HG03108 (cell line): ENCODE measurements around the gene ITPRID2.
"Not testable (repeated sequence)": the region's sequence is repeated elsewhere in the genome, so short reads cannot be mapped to it uniquely, and the experiment has no call there.

Source experiments
- ATAC-seq: cut with Tn5 transposase; IDR thresholded peaks from one replicate; pipeline ENCODE4 v1.9.1; 2021; ENCODE audit warnings: moderate library complexity; ENCODE audit not compliant: unreplicated experiment

ITPRID2 gene

GRCh38 chr2:181958726-181959125, 67.2 kb downstream of the ITPRID2 start:
- no peak for ATAC-seq

DNA sequence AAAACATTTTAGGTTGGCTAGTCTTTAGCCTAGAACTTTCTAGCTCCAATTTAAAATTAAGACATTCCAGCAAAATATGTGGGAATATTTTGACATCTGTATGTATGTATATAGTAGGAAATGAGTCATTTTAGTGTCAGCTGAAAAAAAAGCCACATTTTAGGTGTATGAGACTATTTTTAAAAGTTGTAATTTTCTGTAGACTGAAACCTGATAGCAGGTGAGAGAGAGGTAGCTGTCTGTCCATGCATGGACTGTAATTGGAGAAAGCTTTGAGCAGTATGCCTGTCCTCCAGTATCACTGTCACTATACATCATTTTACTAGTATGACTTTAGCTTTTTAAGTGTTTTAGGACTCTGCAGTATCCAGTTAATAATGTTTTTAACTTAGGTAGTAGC, 68.0 kb downstream of the ITPRID2 start:
- ATAC-seq, result no peak

- not testable (repeated sequence) for ATAC-seq
These were observed 69.6 kb downstream of the ITPRID2 start for GRCh38 chr2:181961167-181961566.

GRCh38 chr2:181962142-181962541, 70.6 kb downstream of the ITPRID2 start:
- ATAC-seq, result no peak

GRCh38 chr2:181970160-181970794, 78.7 kb downstream of the ITPRID2 start:
- no peak for ATAC-seq

DNA sequence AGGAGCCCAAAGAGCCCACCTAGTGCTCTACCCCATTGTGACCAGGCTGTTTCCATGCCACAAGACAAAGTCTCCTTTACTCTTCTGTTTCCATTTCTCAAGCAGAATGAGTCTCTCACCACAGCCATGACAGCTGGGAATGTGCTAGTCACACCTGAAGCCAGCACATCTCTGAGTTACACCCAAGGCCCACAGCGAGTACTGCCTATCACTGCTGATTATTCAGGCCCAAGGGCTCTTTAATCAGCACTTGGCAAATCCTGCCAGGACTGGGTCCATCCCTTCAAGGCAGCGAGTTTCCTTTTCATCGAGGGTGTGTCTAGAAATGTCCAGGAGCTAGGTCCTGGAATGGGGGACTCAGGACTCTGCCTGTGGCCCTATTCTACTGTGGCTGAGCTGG, 79.5 kb downstream of the ITPRID2 start:
- no peak for ATAC-seq

DNA sequence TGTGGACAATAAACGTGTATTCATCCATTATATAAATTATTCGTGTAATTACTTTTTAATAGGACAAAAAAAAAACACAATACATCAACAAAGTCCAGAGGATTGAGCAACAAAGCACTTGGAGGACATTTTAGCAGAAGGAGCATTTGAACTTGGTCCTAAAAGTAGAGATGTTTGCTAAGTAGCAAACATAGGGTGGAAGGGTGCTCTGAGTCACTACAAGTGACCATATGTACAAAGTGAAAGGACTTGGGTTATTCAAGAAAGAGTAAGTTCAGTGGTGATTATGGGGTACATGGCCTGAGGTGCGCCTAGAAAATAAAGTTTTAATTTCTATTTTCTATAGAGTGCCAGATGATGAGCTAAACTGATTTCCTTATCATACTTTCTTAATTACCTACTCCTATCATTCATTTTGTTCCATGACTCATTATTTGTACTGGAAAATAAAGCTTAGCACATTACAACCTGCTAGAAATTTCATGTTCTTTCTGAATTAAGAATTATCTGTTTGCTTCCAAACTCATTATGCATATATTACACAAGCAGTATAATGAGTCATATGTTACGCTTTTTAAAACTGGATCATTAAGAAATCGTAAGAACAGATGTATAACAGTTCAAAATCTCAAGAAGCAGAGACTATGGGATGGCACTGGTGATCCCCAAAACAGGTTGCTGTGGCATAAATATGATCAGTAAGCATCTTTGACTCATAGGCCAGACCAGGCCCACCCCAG, 81.1 kb downstream of the ITPRID2 start:
- no peak for ATAC-seq

DNA sequence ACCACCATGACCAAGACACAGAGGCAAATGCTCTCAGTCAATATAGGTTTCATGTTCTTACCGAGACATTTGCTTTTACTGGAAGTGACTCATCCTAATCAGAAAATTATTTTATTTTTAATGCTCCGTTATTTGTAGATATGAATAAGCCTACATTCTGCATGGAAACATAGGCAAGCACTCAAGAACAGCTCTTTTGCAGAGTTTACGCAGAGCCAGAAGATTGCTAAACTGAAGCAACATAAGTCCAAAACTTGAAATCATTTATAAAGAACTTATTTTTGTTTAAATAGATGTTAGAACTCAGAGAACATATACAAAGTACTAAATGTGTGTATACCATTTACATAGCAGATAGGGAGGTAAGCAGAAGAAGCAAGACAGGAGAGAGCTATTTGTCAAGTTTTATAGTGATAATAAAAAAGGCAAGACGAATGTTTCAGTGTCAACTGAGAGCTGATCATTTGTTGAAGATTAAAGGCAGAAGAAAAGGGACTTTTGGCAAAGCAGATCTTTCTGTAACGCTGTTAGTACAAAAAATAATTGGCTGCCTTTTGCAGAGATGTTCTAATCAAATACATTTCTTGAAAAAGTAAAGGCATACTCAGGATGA, 81.7 kb downstream of the ITPRID2 start:
- no peak for ATAC-seq

DNA sequence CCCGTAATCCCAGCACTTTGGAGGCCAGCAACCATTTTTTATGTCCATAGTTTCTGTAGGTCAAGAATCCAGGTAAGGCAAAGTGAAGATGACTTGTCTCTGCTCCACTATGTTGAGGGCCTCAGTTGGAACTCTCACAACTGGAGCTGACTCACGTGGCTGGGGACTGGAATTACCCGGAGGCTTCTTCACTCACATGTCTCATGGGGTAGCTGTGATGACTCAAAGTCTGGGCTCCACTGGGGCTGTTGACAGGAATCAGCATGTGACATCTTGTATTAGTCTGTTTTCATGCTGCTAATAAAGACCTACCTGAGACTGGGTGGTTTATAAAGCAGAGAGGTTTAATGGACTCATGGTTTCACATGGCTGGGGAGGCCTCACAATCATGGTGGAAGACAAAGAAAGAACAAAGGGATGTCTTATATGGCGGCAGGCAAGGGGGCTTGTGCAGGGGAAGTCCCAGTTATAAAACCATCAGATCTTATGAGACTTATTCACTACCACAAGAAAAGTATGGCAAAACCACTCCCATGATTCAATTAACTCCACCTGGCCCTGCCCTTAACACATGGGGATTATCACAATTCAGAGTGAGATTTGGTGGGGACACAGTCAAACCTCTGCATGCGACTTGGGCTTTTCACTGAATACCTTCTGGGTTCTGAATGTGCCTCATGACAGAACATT, 86.3 kb downstream of the ITPRID2 start:
- no peak for ATAC-seq

GRCh38 chr2:181978351-181979150, 87.0 kb downstream of the ITPRID2 start:
- no peak for ATAC-seq
